ENCODE results near the gene WNT16.

The WNT16 gene

DNA sequence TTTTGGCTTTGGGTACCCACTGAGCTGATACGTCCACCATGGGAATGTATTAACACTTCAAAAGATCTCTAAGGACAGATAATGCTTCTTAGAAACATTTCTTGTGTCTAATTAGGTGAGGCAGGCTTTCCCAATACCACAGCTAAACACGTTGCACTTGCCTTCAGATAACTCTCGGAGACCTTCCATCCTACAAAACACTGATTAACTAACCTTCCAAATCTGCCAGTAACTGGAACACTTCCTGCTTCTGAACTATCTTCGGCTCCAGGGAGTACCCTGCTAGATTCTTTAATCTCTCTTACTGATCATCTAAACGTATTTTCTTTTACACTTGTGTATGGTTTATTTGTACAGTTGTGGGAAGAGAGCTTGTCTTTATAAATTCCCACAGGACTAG, 1.1 kb upstream of the WNT16 start:
- Histone ChIP-seq H3K4me3 (no peak overlapping the region), H3K27ac (no peak overlapping the region)
- no peak for DNase-seq (ENCODE audit: low spot score)
- TF ChIP-seq CTCF (IDR thresholded peaks at IDR 0.05), result no peak

- no peak for TF ChIP-seq CTCF (IDR thresholded peaks at IDR 0.05)
- peak overlapping the region; percentile 67 for H3K4me3 ChIP-seq
- DNase-seq (ENCODE audit: low spot score), result no peak
- H3K27ac ChIP-seq, result no peak overlapping the region
These were observed 622 bp downstream of the WNT16 start for GRCh38 chr7:121329191-121330052.

- no peak for DNase-seq (ENCODE audit: low spot score)
These were observed 1.4 kb downstream of the WNT16 start for GRCh38 chr7:121330053-121330833.

DNA sequence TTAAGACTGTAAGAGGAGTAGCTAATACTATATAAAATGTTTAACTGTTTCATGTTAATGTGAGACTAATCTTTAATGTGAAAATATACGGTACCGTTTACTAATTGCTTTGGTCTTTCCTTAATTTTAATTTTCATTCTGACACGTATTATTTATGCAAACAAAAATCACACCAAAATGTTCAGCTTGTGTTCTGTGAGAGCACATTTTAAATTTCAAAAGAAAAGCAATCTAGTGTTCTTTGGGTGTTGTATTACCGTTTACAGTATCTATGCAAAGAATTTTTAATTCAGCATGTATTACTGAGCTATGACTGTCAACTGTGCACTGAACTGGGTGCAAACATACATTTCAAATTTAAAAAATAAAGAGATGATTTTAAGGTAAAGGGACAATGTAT, 2.2 kb downstream of the WNT16 start:
- no peak for DNase-seq (ENCODE audit: low spot score)
- H3K4me3 ChIP-seq, result no peak overlapping the region

More at GRCh38 chr7:121330053-121330833, 1.4 kb downstream of the WNT16 start:
- H3K27ac ChIP-seq, result no peak overlapping the region
- TF ChIP-seq CTCF (IDR thresholded peaks at IDR 0.05), result no peak
- peak overlapping the region; percentile 67 for H3K4me3 ChIP-seq

DNA sequence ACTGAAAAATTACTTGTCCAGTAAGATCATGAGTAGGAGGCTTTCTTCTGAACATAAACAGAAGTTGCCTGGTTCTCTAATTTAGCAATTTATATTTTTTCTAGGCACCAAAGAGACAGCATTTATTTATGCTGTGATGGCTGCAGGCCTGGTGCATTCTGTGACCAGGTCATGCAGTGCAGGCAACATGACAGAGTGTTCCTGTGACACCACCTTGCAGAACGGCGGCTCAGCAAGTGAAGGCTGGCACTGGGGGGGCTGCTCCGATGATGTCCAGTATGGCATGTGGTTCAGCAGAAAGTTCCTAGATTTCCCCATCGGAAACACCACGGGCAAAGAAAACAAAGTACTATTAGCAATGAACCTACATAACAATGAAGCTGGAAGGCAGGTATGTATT, 2.8 kb downstream of the WNT16 start:
- no peak for DNase-seq (ENCODE audit: low spot score)
- Histone ChIP-seq H3K27ac (no peak overlapping the region), H3K4me3 (no peak overlapping the region)
- TF ChIP-seq CTCF (IDR thresholded peaks at IDR 0.05), result no peak

More for the DNA sequence above, 2.2 kb downstream of the WNT16 start:
- no peak overlapping the region for H3K27ac ChIP-seq
- no peak for TF ChIP-seq CTCF (IDR thresholded peaks at IDR 0.05)

DNA sequence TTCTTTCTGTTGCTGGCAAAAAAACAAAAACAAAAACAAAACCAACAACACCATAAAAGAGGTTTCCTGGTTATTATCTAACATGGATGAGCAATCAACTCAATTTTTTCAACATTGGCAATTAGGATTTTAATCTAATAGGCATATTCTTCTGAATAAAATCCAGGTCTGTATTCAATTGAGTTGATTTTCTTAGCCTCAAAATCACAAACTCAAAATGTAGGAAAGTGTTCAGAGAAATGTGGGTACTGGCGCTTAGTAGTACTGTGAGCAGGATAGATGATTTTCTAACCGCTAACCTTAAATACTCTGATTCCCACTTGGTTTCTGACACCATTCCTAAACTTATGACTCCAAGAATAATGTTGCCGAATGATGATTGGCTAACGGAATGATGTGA, 5.6 kb downstream of the WNT16 start:
- Histone ChIP-seq H3K27ac (no peak overlapping the region), H3K4me3 (no peak overlapping the region)
- TF ChIP-seq CTCF (IDR thresholded peaks at IDR 0.05), result no peak
- DNase-seq (ENCODE audit: low spot score), result no peak

All from coronary artery (tissue), 2 donors.